GM12878 (cell line): Measurements from ENCODE around the gene AP1S1.

Source experiments
- ATF7 ChIP-seq: fragments of 450-650 bp; IDR thresholded peaks from 2 replicates; pipeline ENCODE4 v1.6.1; 2016; ENCODE audit warnings: low read depth, mild to moderate bottlenecking
- CHD2 ChIP-seq: IDR thresholded peaks from 2 replicates; pipeline ENCODE4 v1.6.1; 2011; ENCODE audit warnings: low read depth, low read length, improper control_type of control experiment, borderline replicate concordance
- CREB1 ChIP-seq: IDR thresholded peaks from 2 replicates; pipeline ENCODE4 v1.6.1; 2012; ENCODE audit warnings: low read depth, mild to moderate bottlenecking, inconsistent platforms
- CTCF ChIP-seq, 3 experiments: IDR thresholded peaks in 2 of 3; conservative IDR thresholded peaks in 1 of 3; 2 replicates each; pipeline ENCODE4 v1.5.1; 2011; ENCODE audit warnings: low read depth in 3 of 3, low read length in 3 of 3, mild to moderate bottlenecking in 3 of 3, control low read depth in 2 of 3, moderate library complexity in 2 of 3, inconsistent platforms in 1 of 3, mixed read lengths in 1 of 3; ENCODE audit not compliant: control insufficient read depth in 2 of 3, insufficient read depth in 1 of 3; ENCODE audit errors: extremely low read depth in 1 of 3
- EP300 ChIP-seq, 2 experiments: fragments of 150-350 bp in 1 of 2; IDR thresholded peaks; 2 replicates each; pipeline ENCODE4 v1.6.1; 2011 to 2012; ENCODE audit warnings: low read depth in 2 of 2, low read length in 2 of 2, borderline replicate concordance in 1 of 2, improper control_type of control experiment in 1 of 2, inconsistent platforms in 1 of 2; ENCODE audit not compliant: control insufficient read depth in 1 of 2
- POLR2A ChIP-seq: IDR thresholded peaks from 2 replicates; pipeline ENCODE4 v1.6.1; 2011; ENCODE audit warnings: low read depth, mild to moderate bottlenecking, low read length
- RAD21 ChIP-seq: IDR thresholded peaks from 2 replicates; pipeline ENCODE4 v1.6.1; 2011; ENCODE audit warnings: mild to moderate bottlenecking, low read depth, low read length, moderate library complexity; ENCODE audit not compliant: insufficient read depth
- REST ChIP-seq: IDR thresholded peaks from 2 replicates; pipeline ENCODE4 v1.6.1; 2012; ENCODE audit warnings: mild to moderate bottlenecking, low read depth, low read length
- RUNX3 ChIP-seq: IDR thresholded peaks from 2 replicates; pipeline ENCODE4 v1.6.1; 2012; ENCODE audit warnings: low read length, inconsistent platforms
- TARDBP ChIP-seq: IDR thresholded peaks from 2 replicates; pipeline ENCODE4 v1.6.1; 2016; ENCODE audit warnings: borderline replicate concordance
- USF2 ChIP-seq: IDR thresholded peaks from 2 replicates; pipeline ENCODE4 v1.6.1; 2011; ENCODE audit warnings: low read depth, low read length, improper control_type of control experiment, borderline replicate concordance
- ZNF24 ChIP-seq: fragments of 450-650 bp; IDR thresholded peaks from 2 replicates; pipeline ENCODE4 v1.6.1; 2017; ENCODE audit warnings: antibody characterized with exemption, mild to moderate bottlenecking
- ZNF274 ChIP-seq: IDR thresholded peaks from one replicate; pipeline ENCODE4 v1.8.0; 2011; ENCODE audit not compliant: insufficient read length, insufficient read depth
- ZNF384 ChIP-seq: IDR thresholded peaks from 2 replicates; pipeline ENCODE4 v1.6.1; 2012; ENCODE audit warnings: low read depth, mild to moderate bottlenecking, low read length, improper control_type of control experiment, borderline replicate concordance

DNA sequence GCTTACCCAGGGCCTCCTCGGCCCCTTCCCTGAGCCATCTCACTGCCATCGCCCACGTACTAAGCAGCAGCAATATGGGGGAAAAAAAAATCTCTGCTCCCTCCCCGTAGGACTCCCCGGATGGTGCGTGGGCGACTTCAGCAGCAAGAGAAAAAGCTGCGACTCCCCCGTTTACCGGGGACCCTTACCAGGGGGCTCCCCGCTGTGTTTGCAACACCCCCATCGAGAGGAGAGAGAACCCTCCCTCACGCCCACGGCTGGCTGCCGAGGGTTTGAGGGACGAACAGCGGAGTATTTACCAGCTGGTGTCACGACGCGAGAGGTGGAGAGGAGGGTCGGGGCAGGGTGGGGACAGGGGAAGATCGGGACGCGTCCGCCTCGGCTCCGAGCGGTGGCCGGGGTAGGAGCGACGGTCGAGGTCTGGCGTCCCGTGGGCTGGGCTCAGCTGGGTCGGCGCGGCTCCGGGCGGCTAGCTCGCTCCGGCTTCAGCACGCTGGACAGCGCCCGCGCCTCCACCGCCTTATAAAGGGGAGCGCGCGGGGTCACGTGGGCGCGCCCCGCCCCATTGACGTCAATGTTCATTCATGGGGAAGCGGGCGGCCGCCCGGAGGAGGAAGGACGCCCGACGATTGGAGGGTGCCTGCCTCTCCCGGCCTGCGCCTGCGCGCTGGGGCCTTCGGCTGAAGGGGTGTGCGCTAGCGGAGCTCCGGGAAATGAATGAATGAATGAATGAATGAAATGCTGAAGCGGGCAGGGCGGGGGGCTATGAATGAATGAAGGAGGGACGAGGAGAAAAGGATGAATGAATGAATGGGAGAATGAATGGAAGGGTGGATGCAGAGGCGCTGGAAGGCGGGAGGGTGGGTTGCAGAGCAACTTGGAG, 11.0 kb downstream of the AP1S1 start, which contains the start of gene VGF:
- peak; percentile 52 for TF ChIP-seq ATF7
- no peak for TF ChIP-seq CTCF (IDR thresholded peaks at IDR 0.05 in 2 of 3, conservative IDR thresholded peaks at IDR 0.05 in 1 of 3; ENCODE audit: control insufficient read depth in 2 of 3, extremely low read depth in 1 of 3, insufficient read depth in 1 of 3, low read depth in 3 of 3, low read length in 3 of 3)
- TF ChIP-seq ZNF274, result no peak
- 0 out of 2 replicates have a peak, but pooled peaks have one; percentile 18 for TF ChIP-seq POLR2A
- no peak for TF ChIP-seq CHD2
- peak; percentile 99 for TF ChIP-seq REST
- TF ChIP-seq RAD21, result no peak
- peak; percentile 99 for TF ChIP-seq ZNF24
- TF ChIP-seq ZNF384, result no peak
- TF ChIP-seq CREB1, result peak; percentile 86
- no peak for TF ChIP-seq RUNX3
- TF ChIP-seq USF2, result peak; percentile 92
- no peak for TF ChIP-seq EP300 (IDR thresholded peaks at IDR 0.05; ENCODE audit: borderline replicate concordance in 1 of 2, control insufficient read depth in 1 of 2, low read depth in 2 of 2, low read length in 2 of 2)
- no peak for TF ChIP-seq TARDBP
